Tibial artery (tissue), 4 donors: Measurements from ENCODE around the gene PPME1.

Source experiments
- DNase-seq, 2 donors: peaks; one replicate each; pipeline ENCODE4 v3.0.0-alpha.2; 2019
- H3K27ac ChIP-seq, 2 donors: fragments of 200-600 bp; sonication (generic) in 1 of 2; 1 replicate in 1 of 2; 2 replicates in 1 of 2; pipeline ENCODE4 v1.5.1; 2018 to 2019; ENCODE audit warnings: mild to moderate bottlenecking in 1 of 2
- H3K27me3 ChIP-seq, 2 donors: fragments of 200-600 bp; sonication (generic) in 1 of 2; one replicate each; pipeline versions ENCODE4 v1.5.1 to v1.6.0; 2016 to 2019
- H3K36me3 ChIP-seq, 3 donors: fragments of 200-600 bp; sonication (generic) in 2 of 3; one replicate each; pipeline ENCODE4 v1.5.1; 2016 to 2019; ENCODE audit warnings: mild to moderate bottlenecking in 2 of 3
- H3K4me1 ChIP-seq, 4 donors: fragments of 200-600 bp; sonication (generic) in 2 of 4; 1 replicate in 3 of 4; 2 replicates in 1 of 4; pipeline ENCODE4 v1.5.1; 2016 to 2019
- H3K4me3 ChIP-seq, 2 donors: fragments of 200-600 bp; sonication (generic) in 1 of 2; 1 replicate in 1 of 2; 2 replicates in 1 of 2; pipeline ENCODE4 v1.5.1; 2018 to 2019; ENCODE audit warnings: mild to moderate bottlenecking in 2 of 2
- H3K9me3 ChIP-seq, 3 donors: fragments of 200-600 bp; sonication (generic) in 1 of 3; one replicate each; pipeline ENCODE4 v1.5.1; 2016 to 2019
- CTCF ChIP-seq, 2 experiments: fragments of 200-600 bp in 1 of 2; fragments of 450-650 bp in 1 of 2; IDR thresholded peaks; one replicate each; pipeline ENCODE4 v1.5.1; 2017 to 2019; ENCODE audit warnings: antibody characterized with exemption in 2 of 2, mild to moderate bottlenecking in 1 of 2, moderate library complexity in 1 of 2
- intact Hi-C: fragments of 100-400 bp; cut with DNase I; formaldehyde crosslinking; loops from one replicate; pipeline ENCODE4 v1.15.0; 2023; ENCODE audit warnings: low total_unique reads

PPME1 gene

GRCh38 chr11:74147199-74147929 is 23.7 kb upstream of the PPME1 start:
- Histone ChIP-seq H3K27ac (no peak overlapping the region), H3K27me3 (no peaks in the 10 kb centered on the region), H3K36me3 (no peaks in the 10 kb centered on the region), H3K4me1 (peaks cover 0 to 6% (median 0%) of the 10 kb centered on the region in 4 donors), H3K9me3 (no peaks in the 10 kb centered on the region), H3K4me3 (no peak overlapping the region)
- intact Hi-C loops: no loop called here
- DNase-seq: no peak
- TF ChIP-seq CTCF (IDR thresholded peaks at IDR 0.05): no peak

- Histone ChIP-seq H3K9me3 (peaks cover 0 to 4% (median 0%) of the 10 kb centered on the region in 3 donors), H3K27me3 (no peaks in the 10 kb centered on the region), H3K4me1 (no peaks in the 10 kb centered on the region), H3K27ac (no peak overlapping the region), H3K4me3 (no peak overlapping the region), H3K36me3 (peaks cover 0 to 8% (median 0%) of the 10 kb centered on the region in 3 donors)
- intact Hi-C loops: no loop called here
- TF ChIP-seq CTCF (IDR thresholded peaks at IDR 0.05): no peak
- DNase-seq: no peak
Observed at GRCh38 chr11:74153224-74153623, 17.9 kb upstream of the PPME1 start.

GRCh38 chr11:74154620-74155281 is 16.3 kb upstream of the PPME1 start:
- Histone ChIP-seq H3K9me3 (peaks cover 0 to 4% (median 0%) of the 10 kb centered on the region in 3 donors), H3K27ac (no peak overlapping the region), H3K36me3 (peaks cover 0 to 9% (median 0%) of the 10 kb centered on the region in 3 donors), H3K4me1 (no peaks in the 10 kb centered on the region), H3K4me3 (no peak overlapping the region), H3K27me3 (no peaks in the 10 kb centered on the region)
- intact Hi-C loops: no loop called here
- DNase-seq: peak in 1 of 2 donors; percentile 24
- no peak for TF ChIP-seq CTCF (IDR thresholded peaks at IDR 0.05)

GRCh38 chr11:74157169-74157568 is 13.9 kb upstream of the PPME1 start:
- Histone ChIP-seq H3K9me3 (peaks cover 0 to 4% (median 0%) of the 10 kb centered on the region in 3 donors), H3K4me1 (no peaks in the 10 kb centered on the region), H3K27ac (no peak overlapping the region), H3K27me3 (no peaks in the 10 kb centered on the region), H3K36me3 (peaks cover 0 to 19% (median 0%) of the 10 kb centered on the region in 3 donors), H3K4me3 (no peak overlapping the region)
- no peak for DNase-seq
- no peak for TF ChIP-seq CTCF (IDR thresholded peaks at IDR 0.05)
- intact Hi-C loops: no loop called here

- H3K9me3 ChIP-seq: no peaks in the 10 kb centered on the region
- no peaks in the 10 kb centered on the region for H3K4me1 ChIP-seq
- no peak for DNase-seq
- H3K36me3 ChIP-seq: peaks cover 3 to 17% (median 15%) of the 10 kb centered on the region in 3 donors
- no peak overlapping the region for H3K27ac ChIP-seq
- intact Hi-C loops: no loop called here
- no peaks in the 10 kb centered on the region for H3K27me3 ChIP-seq
- no peak for TF ChIP-seq CTCF (IDR thresholded peaks at IDR 0.05)
- no peak overlapping the region for H3K4me3 ChIP-seq
Observed at GRCh38 chr11:74159642-74160041, 11.4 kb upstream of the PPME1 start.
